ENCODE measurements around the gene TMEM43. TPM values are rescaled to one million over a fixed set of nuclear protein-coding genes. Genes with fewer than 3 reads are reported as not detected.
A peak's percentile ranks its signal among the peaks of the same experiment; 100 is the strongest.

Gene TMEM43
- total and polyA plus RNA-seq, 2 of the 13 experiments (the other 11 are each of a cell fraction or from before 2014, with no cell fraction given), result 48.9 to 50.5 TPM

- Histone ChIP-seq H3K4me2 (ENCODE audit: low read depth, low read length) (no peak overlapping the region), H2AFZ (ENCODE audit: low read length) (no peak overlapping the region), H3K4me1 (ENCODE audit: insufficient read depth, low read length) (peaks cover 20% of the 10 kb centered on the region), H3K27ac (ENCODE audit: extremely low read length, insufficient read depth, low read length) (peak overlapping the region; percentile 96), H3K9ac (ENCODE audit: insufficient read depth, low read depth, low read length) (peak overlapping the region; percentile 78), H3K36me3 (replicated peaks in 1 of 2; ENCODE audit: control insufficient read depth in 1 of 2, insufficient read depth in 2 of 2, low read length in 2 of 2) (peaks cover 17 to 56% of the 10 kb centered on the region in 2 experiments; a peak in 4 of 5 replicates), H3K27me3 (ENCODE audit: control insufficient read depth in 1 of 2, insufficient read depth in 2 of 2, low read length in 2 of 2) (no peaks in the 10 kb centered on the region), H3K79me2 (ENCODE audit: insufficient read depth, low read length) (no peaks in the 10 kb centered on the region), H4K20me1 (ENCODE audit: insufficient read depth, low read length) (no peaks in the 10 kb centered on the region; the same call in 1 of the 2 replicates), H3K4me3 (replicated peaks in 1 of 3; ENCODE audit: insufficient read depth in 1 of 3, low read depth in 2 of 3, low read length in 3 of 3) (no peak overlapping the region), H3K9me3 (ENCODE audit: low read length) (no peaks in the 10 kb centered on the region)
- no TSS peak for BruUV-seq (replicated peaks)
- POLR2A ChIA-PET, result interaction anchor here (1.0 to 4.4 kb wide), 4 partner anchors 9 to 35 kb away, joined by 3 to 30 read pairs (median 12); partner anchors contain the start of genes CHCHD4, LSM3, TMEM43 and XPC
- intact Hi-C loops (cut with micrococcal nuclease; ENCODE audit: unreplicated experiment), result no loop called here
- 84% methylated on average over 7 of the region's 7 CpGs for WGBS (ENCODE audit: low lambda C conversion rate)
- CTCF ChIA-PET (ENCODE audit: low intra/inter-chr PET ratio, low total read pairs), result interaction anchor here (1.7 kb wide), 1 partner anchor 247 kb away, joined by 3 read pairs; no protein-coding TSS in a partner anchor
- DNase-seq (ENCODE audit: low spot score) (peak; percentile 70), FAIRE-seq (no peak), ATAC-seq (no peak; the same call in 2 of the 3 replicates)
- in situ Hi-C loops (cut with HindIII; ENCODE audit: extremely low pct_ligation_motif_present, low pct_unique_long_range_greater_than_20kb), result no loop called here
- TF ChIP-seq ZNF782 (CRISPR knock-in tag; IDR thresholded peaks at IDR 0.05; ENCODE audit: borderline replicate concordance) (no peak), HNF4A (CRISPR knock-in tag; IDR thresholded peaks at IDR 0.05) (no peak), ZBTB33 (CRISPR knock-in tag; IDR thresholded peaks at IDR 0.05) (0 out of 2 replicates have a peak, but pooled peaks have one; percentile 40), NCOR1 (IDR thresholded peaks at IDR 0.05; ENCODE audit: borderline replicate concordance, low read length) (no peak), GTF2F1 (IDR thresholded peaks at IDR 0.05; ENCODE audit: low read length) (no peak), HOXA5 (CRISPR knock-in tag; IDR thresholded peaks at IDR 0.05) (no peak), U2AF2 (IDR thresholded peaks at IDR 0.05; ENCODE audit: low read depth, low read length) (no peak), ZNF878 (CRISPR knock-in tag; IDR thresholded peaks at IDR 0.05) (no peak), FOSL2 (CRISPR knock-in tag; IDR thresholded peaks at IDR 0.05) (peak; percentile 69), ZFP41 (CRISPR knock-in tag; IDR thresholded peaks at IDR 0.05; ENCODE audit: borderline replicate concordance) (no peak), SOX13 (IDR thresholded peaks at IDR 0.05) (no peak), SOX13 (CRISPR knock-in tag; conservative IDR thresholded peaks at IDR 0.05 in 1 of 2, IDR thresholded peaks at IDR 0.05 in 1 of 2) (0 out of 4 replicates have a peak, but pooled peaks of 1 of the 2 experiments have one; percentile 2), HIVEP1 (CRISPR knock-in tag; IDR thresholded peaks at IDR 0.05) (no peak), ZNF264 (CRISPR knock-in tag; IDR thresholded peaks at IDR 0.05) (no peak), KLF15 (CRISPR knock-in tag; IDR thresholded peaks at IDR 0.05; ENCODE audit: borderline replicate concordance) (no peak), PAF1 (CRISPR knock-in tag; IDR thresholded peaks at IDR 0.05) (peak; percentile 84; the same call in 1 of the 2 replicates), SNAPC4 (CRISPR knock-in tag; IDR thresholded peaks at IDR 0.05) (no peak)
Measured at GRCh38 chr3:14143271-14144225, 18.7 kb downstream of the TMEM43 start.
